Liver (tissue), 9 donors: ENCODE data around the gene TSPAN31. TPM values are rescaled to one million over a fixed set of nuclear protein-coding genes. Genes with fewer than 3 reads are reported as not detected.

Experiments used
- DNase-seq: peaks from one replicate; pipeline ENCODE4 v3.0.0-alpha.2; 2017; ENCODE audit warnings: low spot score
- H3K27ac ChIP-seq, 2 donors: one replicate each; pipeline ENCODE4 v1.7.0; 2013; ENCODE audit warnings: inconsistent platforms in 2 of 2, low read length in 2 of 2, control low read depth in 1 of 2, low read depth in 1 of 2, mild to moderate bottlenecking in 1 of 2
- H3K27me3 ChIP-seq, 4 donors: one replicate each; pipeline versions ENCODE4 v1.6.1 to v1.7.0; 2013; ENCODE audit warnings: low read length in 3 of 4, inconsistent platforms in 1 of 4, mild to moderate bottlenecking in 1 of 4, moderate library complexity in 1 of 4; ENCODE audit not compliant: control insufficient read depth in 4 of 4, insufficient read depth in 4 of 4
- H3K36me3 ChIP-seq, 4 donors: one replicate each; pipeline versions ENCODE4 v1.6.1 to v1.7.0; 2013; ENCODE audit warnings: low read length in 3 of 4, mild to moderate bottlenecking in 3 of 4, low read depth in 1 of 4, moderate library complexity in 1 of 4; ENCODE audit not compliant: control insufficient read depth in 4 of 4, insufficient read depth in 3 of 4
- H3K4me1 ChIP-seq, 4 donors: one replicate each; pipeline versions ENCODE4 v1.6.1 to v1.7.0; 2013; ENCODE audit warnings: low read length in 3 of 4, mild to moderate bottlenecking in 3 of 4, moderate library complexity in 1 of 4; ENCODE audit not compliant: control insufficient read depth in 4 of 4, insufficient read depth in 4 of 4
- H3K4me3 ChIP-seq, 3 donors: one replicate each; pipeline versions ENCODE4 v1.6.1 to v1.7.0; 2013; ENCODE audit warnings: low read length in 3 of 3, control low read depth in 1 of 3, low read depth in 1 of 3, mild to moderate bottlenecking in 1 of 3
- H3K9ac ChIP-seq, 2 donors: one replicate each; pipeline ENCODE4 v1.7.0; 2013; ENCODE audit warnings: low read length in 2 of 2, mild to moderate bottlenecking in 2 of 2, moderate library complexity in 2 of 2, control low read depth in 1 of 2, low read depth in 1 of 2
- H3K9me3 ChIP-seq, 4 donors: one replicate each; pipeline versions ENCODE4 v1.6.1 to v1.7.0; 2013; ENCODE audit warnings: low read length in 3 of 4; ENCODE audit not compliant: control insufficient read depth in 4 of 4
- EGR1 ChIP-seq, 2 donors: IDR thresholded peaks; 2 replicates each; pipeline ENCODE4 v1.6.1; 2016 to 2018; ENCODE audit warnings: antibody characterized with exemption in 2 of 2, low read depth in 2 of 2
- FOXA1 ChIP-seq: IDR thresholded peaks from 2 replicates; pipeline ENCODE4 v1.6.1; 2016; ENCODE audit warnings: antibody characterized with exemption
- FOXA2 ChIP-seq: IDR thresholded peaks from 2 replicates; pipeline ENCODE4 v1.6.1; 2016; ENCODE audit warnings: antibody characterized with exemption
- GABPA ChIP-seq, 2 donors: IDR thresholded peaks in 1 of 2; conservative IDR thresholded peaks in 1 of 2; 2 replicates each; pipeline ENCODE4 v1.6.1; 2016; ENCODE audit warnings: antibody characterized with exemption in 2 of 2, mild to moderate bottlenecking in 1 of 2, moderate library complexity in 1 of 2
- HNF4A ChIP-seq, 2 donors: conservative IDR thresholded peaks; 2 replicates each; pipeline ENCODE4 v1.6.1; 2016; ENCODE audit warnings: antibody characterized with exemption in 2 of 2, mild to moderate bottlenecking in 2 of 2
- HNF4G ChIP-seq: IDR thresholded peaks from 2 replicates; pipeline ENCODE4 v1.6.1; 2016; ENCODE audit warnings: antibody characterized with exemption
- JUND ChIP-seq, 2 donors: IDR thresholded peaks; 2 replicates each; pipeline ENCODE4 v1.6.1; 2016; ENCODE audit warnings: antibody characterized with exemption in 2 of 2
- NR2F2 ChIP-seq: IDR thresholded peaks from 2 replicates; pipeline ENCODE4 v1.6.1; 2016; ENCODE audit warnings: antibody characterized with exemption
- RXRA ChIP-seq, 2 donors: IDR thresholded peaks; 2 replicates each; pipeline ENCODE4 v1.6.1; 2017 to 2018; ENCODE audit warnings: antibody characterized with exemption in 2 of 2, mild to moderate bottlenecking in 1 of 2
- SP1 ChIP-seq: IDR thresholded peaks from 2 replicates; pipeline ENCODE4 v1.6.1; 2018; ENCODE audit warnings: antibody characterized with exemption, mild to moderate bottlenecking
- TAF1 ChIP-seq: conservative IDR thresholded peaks from 2 replicates; pipeline ENCODE4 v1.6.1; 2016; ENCODE audit warnings: antibody characterized with exemption, mild to moderate bottlenecking
- YY1 ChIP-seq: IDR thresholded peaks from 2 replicates; pipeline ENCODE4 v1.6.1; 2016; ENCODE audit warnings: antibody characterized with exemption, mild to moderate bottlenecking
- WGBS: extraction: QIAGEN DNeasy Blood & Tissue Kit; methylation state at CpG from one replicate; pipeline ENCODE4 v1.1.7; 2013; 5-methylcytosine and 5-hydroxymethylcytosine counted together
- polyA plus RNA-seq, 2 donors: library from polyadenylated mRNA; stranded (reverse) in 1 of 2; unstranded in 1 of 2; fragments of 200-250 nt in 1 of 2; fragments of >200 nt in 1 of 2; fragmentation: Nextera tagmentation in 1 of 2; extraction: Ambion mirVana in 1 of 2; gene quantifications; one replicate each; pipeline versions ENCODE4 v1.2.1 to v1.2.3, GENCODE V29; 2013 to 2015
- total RNA-seq, 2 donors: library from RNA; depleted of rRNA; stranded (reverse); fragments of >200 nt; gene quantifications; one replicate each; pipeline ENCODE4 v1.2.3, GENCODE V29; 2014
- TF ChIP-seq, protein P1 (sequence below): IDR thresholded peaks from 2 replicates; pipeline ENCODE4 v1.6.1; 2016; ENCODE audit warnings: antibody characterized with exemption
- TF ChIP-seq, protein P2 (sequence below): fragments of 150-350 bp; IDR thresholded peaks from 2 replicates; pipeline ENCODE4 v1.5.1; 2017; ENCODE audit warnings: improper control_type of control experiment, low read depth, low read length; ENCODE audit not compliant: missing input control
- TF ChIP-seq, protein P3 (sequence below): IDR thresholded peaks from 2 replicates; pipeline ENCODE4 v1.6.1; 2016; ENCODE audit warnings: antibody characterized with exemption
- TF ChIP-seq, protein P4 (sequence below): IDR thresholded peaks from 2 replicates; pipeline ENCODE4 v1.6.1; 2016; ENCODE audit warnings: antibody characterized with exemption, mild to moderate bottlenecking
- TF ChIP-seq, protein P5 (sequence below): IDR thresholded peaks from 2 replicates; pipeline ENCODE4 v1.6.1; 2016; ENCODE audit warnings: antibody characterized with exemption
- donor health status: healthy.
- donor health status: healthy.
- donor health status: healthy.
- donor health status: healthy.
- donor health status: healthy.

TSPAN31 gene
- total and polyA plus RNA-seq, 4 donors, result 16.9 to 39.4 (median 24.6) TPM

DNA sequence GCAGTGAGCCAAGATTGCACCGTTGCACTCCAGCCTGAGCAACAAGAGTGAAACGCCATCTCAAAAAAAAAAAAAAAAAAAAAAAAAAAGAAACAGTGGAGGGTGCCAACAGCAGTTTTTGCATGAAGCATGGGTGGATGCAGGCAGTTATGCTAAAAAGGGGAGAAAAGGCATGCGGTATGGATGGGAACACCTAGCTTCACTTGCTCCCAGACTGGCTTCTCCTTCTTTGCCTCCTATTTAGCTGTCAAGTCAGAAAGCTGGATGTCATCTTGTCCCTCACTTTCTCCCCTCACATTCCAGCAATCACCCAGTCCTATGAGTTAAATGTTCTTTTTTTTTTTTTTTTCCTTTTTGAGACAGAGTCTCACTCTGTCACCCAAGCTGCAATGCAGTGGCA is 30.2 kb downstream of the TSPAN31 start:
- 89% methylated on average over 3 of the region's 3 CpGs for WGBS
- Histone ChIP-seq H3K4me3 (no peak overlapping the region), H3K4me1 (peaks cover 5 to 13% (median 10%) of the 10 kb centered on the region in 4 donors)

DNA sequence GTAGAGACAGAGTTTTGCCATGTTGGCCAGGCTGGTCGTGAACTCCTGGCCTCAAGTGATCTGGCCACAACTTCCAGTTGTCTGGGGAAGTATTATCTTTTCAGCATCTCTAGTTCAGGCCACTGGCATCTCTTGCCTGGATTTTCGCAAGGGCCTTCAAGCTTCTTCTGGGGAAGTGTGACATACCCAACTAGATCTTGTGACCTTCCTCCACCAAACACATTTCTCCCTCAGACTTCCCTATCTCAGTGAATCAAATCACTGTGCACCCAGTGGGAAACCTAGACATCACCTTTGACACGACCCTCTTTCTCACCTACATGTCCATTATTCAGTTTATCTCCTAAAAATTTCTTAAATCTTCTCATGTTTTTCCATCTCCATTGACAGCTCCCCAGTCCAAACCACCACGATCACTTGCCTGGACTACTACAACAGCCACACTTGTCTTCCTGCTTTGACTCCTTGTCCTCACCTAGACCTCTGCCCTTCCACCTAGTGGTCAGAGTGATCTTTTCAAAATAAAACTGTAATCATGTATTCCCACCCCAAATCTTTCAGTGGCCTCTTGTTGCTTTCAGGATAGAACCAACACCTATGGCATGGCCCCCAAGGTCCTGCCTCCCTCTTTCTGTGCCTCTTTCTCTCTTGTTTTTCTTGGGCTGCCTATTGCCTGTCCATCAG is 30.9 kb downstream of the TSPAN31 start:
- H3K4me1 ChIP-seq, result peaks cover 5 to 13% (median 10%) of the 10 kb centered on the region in 4 donors
- no peaks in the 10 kb centered on the region for H3K9me3 ChIP-seq
- H3K4me3 ChIP-seq, result no peak overlapping the region
- no peak for DNase-seq
- no peaks in the 10 kb centered on the region for H3K27me3 ChIP-seq
- 87% methylated on average over 4 of the region's 4 CpGs for WGBS
- no peak overlapping the region for H3K27ac ChIP-seq
- H3K36me3 ChIP-seq, result peaks cover 0 to 3% (median 2%) of the 10 kb centered on the region in 4 donors
- no peak overlapping the region for H3K9ac ChIP-seq
- no peak for TF ChIP-seq RXRA (IDR thresholded peaks at IDR 0.05)
- no peak for TF ChIP-seq FOXA1
- TF ChIP-seq, protein P1, sequence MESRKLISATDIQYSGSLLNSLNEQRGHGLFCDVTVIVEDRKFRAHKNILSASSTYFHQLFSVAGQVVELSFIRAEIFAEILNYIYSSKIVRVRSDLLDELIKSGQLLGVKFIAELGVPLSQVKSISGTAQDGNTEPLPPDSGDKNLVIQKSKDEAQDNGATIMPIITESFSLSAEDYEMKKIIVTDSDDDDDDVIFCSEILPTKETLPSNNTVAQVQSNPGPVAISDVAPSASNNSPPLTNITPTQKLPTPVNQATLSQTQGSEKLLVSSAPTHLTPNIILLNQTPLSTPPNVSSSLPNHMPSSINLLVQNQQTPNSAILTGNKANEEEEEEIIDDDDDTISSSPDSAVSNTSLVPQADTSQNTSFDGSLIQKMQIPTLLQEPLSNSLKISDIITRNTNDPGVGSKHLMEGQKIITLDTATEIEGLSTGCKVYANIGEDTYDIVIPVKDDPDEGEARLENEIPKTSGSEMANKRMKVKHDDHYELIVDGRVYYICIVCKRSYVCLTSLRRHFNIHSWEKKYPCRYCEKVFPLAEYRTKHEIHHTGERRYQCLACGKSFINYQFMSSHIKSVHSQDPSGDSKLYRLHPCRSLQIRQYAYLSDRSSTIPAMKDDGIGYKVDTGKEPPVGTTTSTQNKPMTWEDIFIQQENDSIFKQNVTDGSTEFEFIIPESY, result no peak
- no peak for TF ChIP-seq YY1
- TF ChIP-seq, protein P2, sequence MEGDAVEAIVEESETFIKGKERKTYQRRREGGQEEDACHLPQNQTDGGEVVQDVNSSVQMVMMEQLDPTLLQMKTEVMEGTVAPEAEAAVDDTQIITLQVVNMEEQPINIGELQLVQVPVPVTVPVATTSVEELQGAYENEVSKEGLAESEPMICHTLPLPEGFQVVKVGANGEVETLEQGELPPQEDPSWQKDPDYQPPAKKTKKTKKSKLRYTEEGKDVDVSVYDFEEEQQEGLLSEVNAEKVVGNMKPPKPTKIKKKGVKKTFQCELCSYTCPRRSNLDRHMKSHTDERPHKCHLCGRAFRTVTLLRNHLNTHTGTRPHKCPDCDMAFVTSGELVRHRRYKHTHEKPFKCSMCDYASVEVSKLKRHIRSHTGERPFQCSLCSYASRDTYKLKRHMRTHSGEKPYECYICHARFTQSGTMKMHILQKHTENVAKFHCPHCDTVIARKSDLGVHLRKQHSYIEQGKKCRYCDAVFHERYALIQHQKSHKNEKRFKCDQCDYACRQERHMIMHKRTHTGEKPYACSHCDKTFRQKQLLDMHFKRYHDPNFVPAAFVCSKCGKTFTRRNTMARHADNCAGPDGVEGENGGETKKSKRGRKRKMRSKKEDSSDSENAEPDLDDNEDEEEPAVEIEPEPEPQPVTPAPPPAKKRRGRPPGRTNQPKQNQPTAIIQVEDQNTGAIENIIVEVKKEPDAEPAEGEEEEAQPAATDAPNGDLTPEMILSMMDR, result no peak
- TF ChIP-seq, protein P3, sequence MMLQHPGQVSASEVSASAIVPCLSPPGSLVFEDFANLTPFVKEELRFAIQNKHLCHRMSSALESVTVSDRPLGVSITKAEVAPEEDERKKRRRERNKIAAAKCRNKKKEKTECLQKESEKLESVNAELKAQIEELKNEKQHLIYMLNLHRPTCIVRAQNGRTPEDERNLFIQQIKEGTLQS, result no peak
- TF ChIP-seq SP1, result no peak
- TF ChIP-seq, protein P4, sequence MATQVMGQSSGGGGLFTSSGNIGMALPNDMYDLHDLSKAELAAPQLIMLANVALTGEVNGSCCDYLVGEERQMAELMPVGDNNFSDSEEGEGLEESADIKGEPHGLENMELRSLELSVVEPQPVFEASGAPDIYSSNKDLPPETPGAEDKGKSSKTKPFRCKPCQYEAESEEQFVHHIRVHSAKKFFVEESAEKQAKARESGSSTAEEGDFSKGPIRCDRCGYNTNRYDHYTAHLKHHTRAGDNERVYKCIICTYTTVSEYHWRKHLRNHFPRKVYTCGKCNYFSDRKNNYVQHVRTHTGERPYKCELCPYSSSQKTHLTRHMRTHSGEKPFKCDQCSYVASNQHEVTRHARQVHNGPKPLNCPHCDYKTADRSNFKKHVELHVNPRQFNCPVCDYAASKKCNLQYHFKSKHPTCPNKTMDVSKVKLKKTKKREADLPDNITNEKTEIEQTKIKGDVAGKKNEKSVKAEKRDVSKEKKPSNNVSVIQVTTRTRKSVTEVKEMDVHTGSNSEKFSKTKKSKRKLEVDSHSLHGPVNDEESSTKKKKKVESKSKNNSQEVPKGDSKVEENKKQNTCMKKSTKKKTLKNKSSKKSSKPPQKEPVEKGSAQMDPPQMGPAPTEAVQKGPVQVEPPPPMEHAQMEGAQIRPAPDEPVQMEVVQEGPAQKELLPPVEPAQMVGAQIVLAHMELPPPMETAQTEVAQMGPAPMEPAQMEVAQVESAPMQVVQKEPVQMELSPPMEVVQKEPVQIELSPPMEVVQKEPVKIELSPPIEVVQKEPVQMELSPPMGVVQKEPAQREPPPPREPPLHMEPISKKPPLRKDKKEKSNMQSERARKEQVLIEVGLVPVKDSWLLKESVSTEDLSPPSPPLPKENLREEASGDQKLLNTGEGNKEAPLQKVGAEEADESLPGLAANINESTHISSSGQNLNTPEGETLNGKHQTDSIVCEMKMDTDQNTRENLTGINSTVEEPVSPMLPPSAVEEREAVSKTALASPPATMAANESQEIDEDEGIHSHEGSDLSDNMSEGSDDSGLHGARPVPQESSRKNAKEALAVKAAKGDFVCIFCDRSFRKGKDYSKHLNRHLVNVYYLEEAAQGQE, result no peak
- no peak for TF ChIP-seq FOXA2
- no peak for TF ChIP-seq EGR1 (IDR thresholded peaks at IDR 0.05; ENCODE audit: low read depth in 2 of 2)

More for the DNA sequence above, 30.2 kb downstream of the TSPAN31 start:
- Histone ChIP-seq H3K27me3 (no peaks in the 10 kb centered on the region), H3K9ac (no peak overlapping the region), H3K27ac (no peak overlapping the region), H3K36me3 (peaks cover under 1 to 6% (median 3%) of the 10 kb centered on the region in 4 donors), H3K9me3 (no peaks in the 10 kb centered on the region)
- DNase-seq, result no peak
- TF ChIP-seq, protein P2, result no peak
- TF ChIP-seq RXRA (IDR thresholded peaks at IDR 0.05) (no peak), TAF1 (no peak), HNF4A (conservative IDR thresholded peaks at IDR 0.05) (no peak), NR2F2 (no peak), YY1 (no peak), JUND (IDR thresholded peaks at IDR 0.05) (no peak), HNF4G (no peak), GABPA (IDR thresholded peaks at IDR 0.05 in 1 of 2, conservative IDR thresholded peaks at IDR 0.05 in 1 of 2) (no peak), EGR1 (IDR thresholded peaks at IDR 0.05; ENCODE audit: low read depth in 2 of 2) (no peak), FOXA1 (no peak)
- TF ChIP-seq, protein P1, result no peak
- TF ChIP-seq, protein P5, sequence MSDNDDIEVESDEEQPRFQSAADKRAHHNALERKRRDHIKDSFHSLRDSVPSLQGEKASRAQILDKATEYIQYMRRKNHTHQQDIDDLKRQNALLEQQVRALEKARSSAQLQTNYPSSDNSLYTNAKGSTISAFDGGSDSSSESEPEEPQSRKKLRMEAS, result no peak
- TF ChIP-seq, protein P3, result no peak
